ENCODE measurements around the gene CXXC1.
A peak's percentile ranks its signal among the peaks of the same experiment; 100 is the strongest.
"Not testable (repeated sequence)": the region's sequence is repeated elsewhere in the genome, so short reads cannot be mapped to it uniquely, and the experiment has no call there.

CXXC1 gene

DNA sequence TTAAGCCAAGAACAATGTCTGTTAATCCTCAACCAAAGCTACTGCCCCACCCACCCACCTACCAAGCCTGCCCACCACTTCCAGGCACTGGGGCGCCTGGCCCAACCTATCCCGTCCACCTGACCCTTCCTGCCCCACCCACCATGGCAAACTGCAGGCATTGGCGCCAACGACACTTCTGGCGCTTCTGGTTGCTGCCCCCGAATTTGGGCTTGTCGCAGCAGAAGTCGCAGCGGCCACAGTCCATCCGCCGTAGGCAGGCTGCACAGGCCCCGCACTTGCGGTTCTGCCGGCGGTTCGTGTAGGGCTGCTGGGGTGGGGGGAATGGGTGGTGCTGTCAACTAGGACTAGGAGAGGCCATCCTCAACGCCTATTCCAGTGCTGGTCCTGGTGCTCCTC lies 13.4 kb downstream of the CXXC1 start:
- no peak for DNase-seq (ENCODE audit: low spot score)

GRCh38 chr18:50273203-50274043 lies 14.1 kb downstream of the CXXC1 start:
- DNase-seq (ENCODE audit: low spot score): no peak

- no peak for DNase-seq (ENCODE audit: low spot score)
These were observed 14.9 kb downstream of the CXXC1 start for GRCh38 chr18:50272568-50272967.

DNA sequence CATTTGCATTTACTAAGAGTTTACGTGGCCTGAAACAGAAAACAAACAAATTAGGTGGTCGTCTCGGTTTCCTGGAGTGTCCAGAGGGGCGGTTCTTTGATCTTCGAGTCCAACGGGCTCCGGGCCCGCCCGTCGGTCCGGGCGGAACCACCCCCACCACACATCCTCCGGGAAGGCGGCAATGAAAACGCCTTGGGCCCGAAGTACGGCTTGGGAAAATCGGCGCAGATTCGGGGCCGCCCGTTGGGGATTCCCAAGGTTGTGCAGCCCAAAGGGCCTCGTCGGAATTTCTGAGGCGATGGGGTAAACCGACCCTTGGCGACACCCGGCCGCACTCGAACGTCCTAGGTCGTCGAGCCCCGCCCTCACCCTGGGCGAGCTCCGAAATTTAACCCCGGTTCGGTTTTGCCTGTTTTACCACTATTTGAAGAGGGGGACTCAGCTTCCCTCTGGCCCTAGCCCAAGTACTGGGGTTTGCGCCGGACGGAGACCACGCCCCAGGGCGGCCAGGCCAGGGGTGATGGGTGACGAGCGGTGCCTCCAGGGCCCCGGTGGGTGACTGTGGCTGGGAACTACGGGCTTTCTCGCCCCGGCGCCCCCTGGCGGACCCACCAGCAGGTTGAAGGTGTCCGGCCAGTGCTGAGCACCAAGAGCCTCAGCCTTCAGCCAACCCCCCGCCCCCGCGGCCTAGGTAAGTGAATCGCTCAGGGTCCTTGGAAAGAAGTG lies 19.3 kb downstream of the CXXC1 start:
- peak; percentile 91 for DNase-seq (ENCODE audit: low spot score)

DNA sequence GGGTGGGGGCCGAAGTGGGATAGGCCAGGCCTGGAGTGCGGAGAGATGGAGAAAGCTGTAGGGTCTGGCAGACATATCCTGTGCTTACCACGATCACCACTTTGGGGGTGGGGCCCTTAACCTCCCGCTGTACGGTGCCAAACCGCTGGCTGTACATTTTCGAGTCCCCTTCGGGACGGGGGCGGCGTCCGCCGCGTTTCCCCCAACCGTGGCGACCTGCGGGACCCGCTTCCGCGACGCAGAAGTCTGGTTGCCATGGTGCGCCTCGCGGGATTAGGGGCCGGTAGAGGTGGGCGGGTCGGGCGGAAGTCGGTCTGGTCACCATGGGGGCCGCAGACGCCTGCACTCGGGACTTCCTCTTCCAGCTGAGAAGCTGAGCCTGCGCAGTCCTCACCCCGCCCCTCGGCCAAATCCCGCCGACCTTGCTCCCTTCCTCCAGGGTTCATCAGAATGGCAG lies 21.2 kb downstream of the CXXC1 start, which contains the start of gene CFAP53:
CFAP53 (minus strand) TSS at position 248 of the 457 bp plus-strand sequence; CDS start at position 157, 91 bp downstream.
- DNase-seq (ENCODE audit: low spot score): peak; percentile 94

DNA sequence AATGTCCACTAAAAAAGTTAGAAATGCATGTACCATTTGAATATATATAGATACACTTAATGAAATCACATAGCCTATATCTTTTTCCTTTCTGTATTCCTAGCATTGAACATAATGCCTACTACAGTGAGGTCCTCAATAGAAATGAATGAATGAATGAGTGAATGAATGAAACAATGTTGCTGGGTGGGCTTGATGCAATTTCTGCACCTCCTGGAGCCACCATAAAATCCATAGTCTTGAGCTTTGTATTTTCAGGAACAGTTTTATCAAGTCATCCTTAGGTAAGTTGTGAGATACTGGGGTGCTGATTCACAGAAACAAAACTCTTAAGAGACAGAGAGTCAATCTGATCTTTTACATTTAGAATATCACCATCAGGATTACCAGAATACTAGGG lies 24.5 kb downstream of the CXXC1 start:
- DNase-seq (ENCODE audit: low spot score): no peak

DNA sequence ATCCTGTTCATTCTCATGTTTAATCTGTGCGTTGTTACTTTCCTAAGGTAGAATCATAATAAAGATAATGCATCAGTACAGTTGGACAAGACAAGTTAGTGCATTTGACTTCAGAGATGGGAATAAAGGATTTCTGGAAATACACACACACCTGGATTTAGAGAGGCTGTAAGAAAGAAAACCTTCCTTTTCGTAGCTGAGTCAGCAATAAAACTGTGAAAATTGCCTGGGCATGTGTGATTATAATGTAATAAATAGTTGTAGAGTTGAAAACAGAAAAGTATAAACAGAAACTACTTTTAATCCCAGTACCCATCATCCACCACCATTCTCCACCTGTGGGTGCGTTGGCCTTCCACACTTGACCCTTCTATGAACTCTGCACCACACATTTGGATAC lies 36.6 kb downstream of the CXXC1 start:
- DNase-seq (ENCODE audit: low spot score): no peak

- DNase-seq (ENCODE audit: low spot score): no peak
These were observed 37.9 kb downstream of the CXXC1 start for GRCh38 chr18:50249576-50249975.

DNA sequence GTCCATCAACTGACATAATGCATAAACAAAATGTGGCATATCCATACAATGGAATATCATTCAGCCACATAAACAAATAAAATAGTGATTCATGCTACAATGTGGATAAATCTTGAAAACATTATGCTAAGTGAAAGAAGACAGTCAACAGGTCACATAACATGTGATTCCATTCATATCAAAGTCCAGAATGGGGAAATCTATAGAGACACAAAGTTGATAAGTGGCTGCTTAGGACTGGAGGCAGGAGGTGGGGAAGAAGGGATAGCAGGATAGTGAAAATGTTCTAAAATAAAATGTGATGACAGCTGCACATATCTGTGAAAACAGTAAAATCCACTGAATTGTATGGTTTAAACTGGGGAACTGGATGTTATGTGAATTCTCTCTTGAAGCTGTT lies 39.9 kb downstream of the CXXC1 start:
- DNase-seq (ENCODE audit: low spot score): no peak

DNA sequence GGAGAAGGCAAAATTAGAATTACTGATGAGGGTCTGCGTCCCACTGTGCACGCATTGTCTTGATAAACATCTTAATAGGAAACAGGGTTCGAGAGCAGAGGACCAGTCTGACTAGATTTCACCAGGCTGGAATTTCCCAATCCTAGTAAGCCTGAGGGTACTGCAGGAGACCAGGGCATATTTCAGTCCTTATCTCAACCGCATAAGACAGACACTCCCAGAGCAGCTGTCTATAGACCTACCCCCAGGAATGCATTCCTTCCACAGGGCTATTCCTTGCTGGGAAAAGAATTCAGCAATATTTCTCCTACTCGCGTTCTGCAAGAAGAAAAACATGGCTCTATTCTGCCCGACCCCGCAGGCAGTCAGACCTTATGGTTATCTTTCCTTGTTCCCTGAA lies 45.7 kb downstream of the CXXC1 start:
- not testable (repeated sequence) for DNase-seq (ENCODE audit: low spot score)

GRCh38 chr18:50240080-50240563 lies 47.4 kb downstream of the CXXC1 start:
- no peak for DNase-seq (ENCODE audit: low spot score)

DNA sequence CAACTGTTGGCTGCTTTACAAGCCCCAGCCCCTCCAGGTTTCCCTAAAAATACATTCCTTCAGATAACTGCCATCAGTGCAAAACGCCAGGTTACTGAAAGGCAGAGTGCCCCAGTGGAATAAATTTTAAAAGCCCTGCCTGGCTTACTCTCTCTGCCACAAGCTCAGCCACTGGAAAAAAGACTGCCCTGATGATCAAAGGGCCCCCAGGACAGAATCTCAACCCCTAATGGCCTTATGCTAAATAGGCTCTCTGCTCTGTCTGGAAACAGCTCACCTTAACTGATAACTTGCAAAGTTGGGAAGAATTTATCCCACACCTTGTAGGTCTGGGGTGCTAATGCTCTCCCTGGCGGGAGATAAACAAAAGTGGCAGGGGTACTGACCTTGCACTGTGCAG lies 55.1 kb downstream of the CXXC1 start:
- DNase-seq (ENCODE audit: low spot score): no peak
